HEK293T (cell line): ENCODE data around the gene MBNL2.

ENCODE experiments used
- ELF4 ChIP-seq: fragments of 450-650 bp; IDR thresholded peaks from 2 replicates; pipeline ENCODE4 v1.6.1; 2017; ENCODE audit warnings: antibody characterized with exemption
- FOXK2 ChIP-seq: fragments of 450-650 bp; IDR thresholded peaks from 2 replicates; pipeline ENCODE4 v1.6.1; 2016; ENCODE audit warnings: mild to moderate bottlenecking
- FOXM1 ChIP-seq: fragments of 450-650 bp; IDR thresholded peaks from 2 replicates; pipeline ENCODE4 v1.6.1; 2017; ENCODE audit warnings: mild to moderate bottlenecking, borderline replicate concordance
- L3MBTL2 ChIP-seq: fragments of 450-650 bp; conservative IDR thresholded peaks from 2 replicates; pipeline ENCODE4 v1.6.1; 2016; ENCODE audit warnings: mild to moderate bottlenecking
- TARDBP ChIP-seq: fragments of 450-650 bp; IDR thresholded peaks from 2 replicates; pipeline ENCODE4 v1.6.1; 2016

DNA sequence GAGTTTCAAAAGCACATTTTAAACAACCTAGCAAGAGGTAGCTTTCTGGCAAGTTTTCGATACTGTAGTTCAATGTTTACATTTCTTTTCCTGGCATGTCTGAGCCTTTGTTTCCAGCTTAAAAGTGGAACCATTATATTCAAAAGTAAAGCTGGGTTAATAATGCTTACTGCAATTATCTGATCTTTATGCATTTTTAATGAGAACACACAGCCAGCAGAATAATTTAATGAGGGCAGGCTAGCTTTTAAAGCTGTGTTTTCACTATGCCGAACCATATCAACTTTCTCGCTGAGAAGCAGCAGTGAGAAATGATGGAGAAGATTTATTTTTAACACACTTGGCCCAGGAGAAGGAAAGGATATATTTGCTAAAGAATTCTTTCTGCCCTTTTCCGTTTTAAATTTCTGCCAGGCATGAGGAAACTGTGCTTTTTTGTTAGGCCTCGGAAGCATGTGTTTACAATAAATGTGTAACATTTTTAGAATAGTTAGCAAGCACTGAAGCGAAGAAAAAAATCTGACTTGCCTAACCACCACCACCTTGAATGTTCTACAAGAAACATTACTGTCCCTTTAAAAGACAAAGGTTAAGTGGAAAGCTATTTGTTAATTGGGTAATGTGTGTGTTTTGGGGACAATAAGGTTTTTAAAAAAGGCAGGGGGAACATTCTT, 1.0 kb downstream of the MBNL2 start:
- TF ChIP-seq L3MBTL2 (no peak), FOXM1 (no peak), TARDBP (no peak), FOXK2 (no peak), ELF4 (no peak)
